K562 (cell line): ENCODE results near the gene GATA6. TPM values are rescaled to one million over a fixed set of nuclear protein-coding genes. Genes with fewer than 3 reads are reported as not detected.

Experiments
- ATAC-seq: fragments of 200-7000 bp; cut with Tn5 transposase; 3 replicates; pipeline ENCODE4 v1.9.1; 2020; ENCODE audit warnings: moderate library complexity
- BruUV-seq: library from RNA; stranded (reverse); fragments of 400-500 nt; replicated peaks from 2 replicates; lab custom pipeline; 2021; lab: Mats Ljungman, UMichigan
- CTCF ChIA-PET: fragments of 300-600 bp; formaldehyde crosslinking; extraction: SDS; loops from one replicate; lab custom pipeline; 2021; ENCODE audit warnings: low intra/inter-chr PET ratio; lab: Yijun Ruan, JAX
- POLR2A ChIA-PET: fragments of 300-600, 350-650 bp; sonication (Branson Sonifier 250); formaldehyde crosslinking; extraction: SDS; loops from one replicate; lab custom pipeline; 2021; ENCODE audit warnings: antibody characterized with exemption, inconsistent platforms; lab: Yijun Ruan, JAX
- DNase-seq, 4 experiments: peaks; one replicate each; pipeline versions ENCODE4 v3.0.0 to v3.0.0-alpha.2; 2011 to 2018; ENCODE audit warnings: low spot score in 3 of 4, mixed read lengths in 3 of 4; ENCODE audit errors: extremely low read depth in 1 of 4
- FAIRE-seq: peaks from 2 replicates; lab custom pipeline; 2011; peaks lifted over from hg19 to GRCh38; lab: Jason Lieb, UNC
- H2AFZ ChIP-seq: 2 replicates; pipeline ENCODE4 v1.6.0; 2011; ENCODE audit warnings: low read depth, low read length, control low read depth, inconsistent platforms
- H3K27ac ChIP-seq: fragments of 200-600 bp; 3 replicates; pipeline ENCODE4 v1.8.0; 2011; ENCODE audit warnings: low read depth, mild to moderate bottlenecking, control low read depth, inconsistent platforms, low read length, moderate library complexity, mixed read lengths; ENCODE audit errors: extremely low read depth
- H3K27me3 ChIP-seq, 2 experiments: fragments of 300-600 bp in 1 of 2; 2 replicates in 1 of 2; 3 replicates in 1 of 2; pipeline versions ENCODE4 v1.6.0 to v1.8.0; 2011; ENCODE audit warnings: inconsistent platforms in 2 of 2, low read length in 2 of 2, mild to moderate bottlenecking in 1 of 2, mixed read lengths in 1 of 2, moderate library complexity in 1 of 2; ENCODE audit not compliant: control insufficient read depth in 2 of 2, insufficient read depth in 2 of 2
- H3K36me3 ChIP-seq: fragments of 300-600 bp; 3 replicates; pipeline ENCODE4 v1.8.0; 2011; ENCODE audit warnings: mild to moderate bottlenecking, low read length, inconsistent platforms; ENCODE audit not compliant: control insufficient read depth, insufficient read depth
- H3K4me1 ChIP-seq, 2 experiments: fragments of 200-600 bp in 1 of 2; replicated peaks in 1 of 2; 2 replicates in 1 of 2; 3 replicates in 1 of 2; pipeline versions ENCODE4 v1.5.1 to v1.8.0; 2011; ENCODE audit warnings: inconsistent platforms in 2 of 2, low read length in 2 of 2, mild to moderate bottlenecking in 1 of 2, mixed read lengths in 1 of 2, moderate library complexity in 1 of 2; ENCODE audit not compliant: control insufficient read depth in 2 of 2, insufficient read depth in 2 of 2
- H3K4me2 ChIP-seq: 2 replicates; pipeline ENCODE4 v1.6.1; 2011; ENCODE audit warnings: low read length, control low read depth, inconsistent platforms, mixed read lengths; ENCODE audit not compliant: insufficient read depth
- H3K4me3 ChIP-seq: fragments of 200-600 bp; sonication (generic), shearing (Covaris generic); 2 replicates; pipeline ENCODE4 v1.5.1; 2016; ENCODE audit warnings: control low read depth, inconsistent platforms
- H3K79me2 ChIP-seq: fragments of 200-600 bp; 3 replicates; pipeline ENCODE4 v1.8.0; 2011; ENCODE audit warnings: low read length, inconsistent platforms; ENCODE audit not compliant: control insufficient read depth, insufficient read depth
- H3K9ac ChIP-seq, 2 experiments: 2 replicates each; pipeline versions ENCODE4 v1.6.0 to v1.6.1; 2011; ENCODE audit warnings: low read depth in 2 of 2, low read length in 2 of 2, control low read depth in 1 of 2, inconsistent platforms in 1 of 2, mild to moderate bottlenecking in 1 of 2, mixed read lengths in 1 of 2; ENCODE audit not compliant: insufficient read depth in 1 of 2
- H3K9me1 ChIP-seq: one replicate; pipeline ENCODE4 v1.6.0; 2011; ENCODE audit warnings: inconsistent platforms, mild to moderate bottlenecking, low read length, moderate library complexity; ENCODE audit not compliant: control insufficient read depth, insufficient read depth
- H3K9me3 ChIP-seq: replicated peaks from 2 replicates; pipeline ENCODE4 v1.5.1; 2011; ENCODE audit warnings: low read depth, low read length, inconsistent platforms; ENCODE audit not compliant: control insufficient read depth, insufficient read depth
- H4K20me1 ChIP-seq: replicated peaks from 2 replicates; pipeline ENCODE4 v1.6.1; 2011; ENCODE audit warnings: low read length, inconsistent platforms, mixed read lengths; ENCODE audit not compliant: control insufficient read depth, insufficient read depth
- BCL6 ChIP-seq: fragments of 250-450 bp; sonication (Bioruptor Pico); IDR thresholded peaks from 2 replicates; pipeline ENCODE4 v1.4.0; 2020
- BDP1 ChIP-seq: IDR thresholded peaks from 3 replicates; pipeline ENCODE4 v1.6.1; 2011; ENCODE audit not compliant: insufficient read length, insufficient read depth
- FOXA1 ChIP-seq: fragments of 450-650 bp; IDR thresholded peaks from 2 replicates; pipeline ENCODE4 v1.6.1; 2016; ENCODE audit warnings: mild to moderate bottlenecking, borderline replicate concordance
- HNRNPK ChIP-seq: fragments of 200-400 bp; formaldehyde crosslinking; IDR thresholded peaks from one replicate; pipeline ENCODE4 v1.6.1; 2018; ENCODE audit warnings: mild to moderate bottlenecking, low read depth, low read length; ENCODE audit not compliant: poor library complexity, severe bottlenecking
- NEUROD1 ChIP-seq: fragments of 150-350 bp; IDR thresholded peaks from 2 replicates; pipeline ENCODE4 v1.6.1; 2014; ENCODE audit warnings: borderline replicate concordance, low read length, low read depth; ENCODE audit not compliant: partially characterized antibody
- NFATC3 ChIP-seq: fragments of 450-650 bp; IDR thresholded peaks from 2 replicates; pipeline ENCODE4 v1.6.1; 2017; ENCODE audit warnings: mild to moderate bottlenecking
- NUFIP1 ChIP-seq: fragments of 450-650 bp; IDR thresholded peaks from 2 replicates; pipeline ENCODE4 v1.6.1; 2018; ENCODE audit not compliant: partially characterized antibody
- SP1 ChIP-seq: sonication (generic); formaldehyde crosslinking; IDR thresholded peaks from 2 replicates; pipeline ENCODE4 v1.8.1; 2022; ENCODE audit warnings: mild to moderate bottlenecking, missing genetic modification reagents
- ZNF507 ChIP-seq: conservative IDR thresholded peaks from 2 replicates; pipeline ENCODE4 v1.6.1; 2017; ENCODE audit warnings: missing genetic modification characterization, missing compliant biosample characterization
- WGBS: fragments of 100-300 bp; shearing (Covaris generic); methylation state at CpG from one replicate; pipeline ENCODE4 v1.1.6; 2016; ENCODE audit warnings: low coverage, mixed read lengths; ENCODE audit not compliant: insufficient coverage; ENCODE audit errors: missing lambda C conversion rate; 5-methylcytosine and 5-hydroxymethylcytosine counted together
- in situ Hi-C: fragments of 300-500 bp; cut with MboI; formaldehyde crosslinking; loops from 4 replicates; pipeline ENCODE4 v1.15.0; 2018; ENCODE audit warnings: inconsistent platforms, mixed read lengths
- intact Hi-C: fragments of 100-400 bp; cut with micrococcal nuclease; formaldehyde crosslinking; loops from 2 replicates; pipeline ENCODE4 v1.14.2; 2022
- polyA plus RNA-seq, 8 experiments: library from polyadenylated mRNA; depleted of rRNA in 4 of 8; stranded (reverse) in 5 of 8; unstranded in 3 of 8; fragments of >200 nt; fragmentation: Nextera tagmentation in 2 of 8; fragmentation: Illumina TruSeq in 1 of 8; extraction: Ambion mirVana in 2 of 8; extraction: Trizol in 1 of 8; gene quantifications; 2 replicates each; pipeline versions ENCODE4 v1.2.1 to v1.2.3, GENCODE V29; 2011 to 2014; ENCODE audit warnings: inconsistent platforms in 1 of 8, missing spikeins in 1 of 8
- total RNA-seq, 7 experiments: library from RNA; depleted of rRNA in 6 of 7; stranded (reverse); fragments of >200 nt in 6 of 7; fragmentation: Illumina TruSeq in 2 of 7; extraction: Trizol in 2 of 7; gene quantifications; 2 replicates each; pipeline versions ENCODE4 v1.2.1 to v1.2.3, GENCODE V29; 2011 to 2021; ENCODE audit warnings: low replicate concordance in 1 of 7
- TF ChIP-seq, protein P1 (sequence below): fragments of 250-450 bp; sonication (Bioruptor Pico); IDR thresholded peaks from 2 replicates; pipeline ENCODE4 v1.9.0; 2021; ENCODE audit warnings: mild to moderate bottlenecking, inconsistent platforms
- TF ChIP-seq, protein P2 (sequence below), 2 experiments: fragments of 450-650 bp in 1 of 2; sonication (generic) in 1 of 2; formaldehyde crosslinking in 1 of 2; IDR thresholded peaks; 2 replicates each; pipeline versions ENCODE4 v1.7.1 to v1.9.0; 2016 to 2022; ENCODE audit warnings: inconsistent platforms in 1 of 2, mild to moderate bottlenecking in 1 of 2, missing genetic modification reagents in 1 of 2

The GATA6 gene
- total and polyA plus RNA-seq, 9 of the 15 experiments (the other 6 are each of a cell fraction or from before 2014, with no cell fraction given) = 0.01 to 0.24 (median 0.16) TPM; not detected in 5

DNA sequence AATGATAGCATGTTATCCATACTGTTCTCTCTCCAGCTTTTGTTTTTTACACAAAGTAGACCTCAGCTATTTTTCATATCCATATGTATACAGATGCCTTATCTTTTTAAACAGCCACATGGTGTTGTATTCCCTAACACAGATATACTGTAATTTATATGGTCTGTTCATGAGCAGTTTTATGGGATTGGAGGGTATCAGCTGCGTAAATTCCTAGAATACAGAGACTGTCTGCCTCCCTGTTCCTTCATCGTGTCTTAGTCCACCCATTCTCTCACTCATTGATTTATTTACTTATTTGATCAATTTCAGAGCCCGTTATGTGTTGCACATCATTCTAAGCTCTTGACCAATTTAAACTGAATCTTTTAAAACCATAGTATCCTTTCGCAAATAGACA, 80.6 kb downstream of the GATA6 start:
- Histone ChIP-seq H3K9me1 (no peaks in the 10 kb centered on the region), H3K9me3 (no peaks in the 10 kb centered on the region), H3K27ac (no peak overlapping the region), H3K4me3 (no peak overlapping the region), H3K79me2 (no peaks in the 10 kb centered on the region), H4K20me1 (peaks cover 3% of the 10 kb centered on the region; the same call in 1 of the 2 replicates), H3K27me3 (peaks cover 41 to 50% of the 10 kb centered on the region in 2 experiments), H2AFZ (no peak overlapping the region), H3K4me2 (no peak overlapping the region), H3K36me3 (no peaks in the 10 kb centered on the region), H3K4me1 (no peaks in the 10 kb centered on the region), H3K9ac (no peak overlapping the region)
- WGBS = 1% methylated on average over 4 of the region's 4 CpGs
- intact Hi-C loops = no loop called here
- no TSS peak for BruUV-seq
- in situ Hi-C loops = no loop called here
- TF ChIP-seq, protein P1, sequence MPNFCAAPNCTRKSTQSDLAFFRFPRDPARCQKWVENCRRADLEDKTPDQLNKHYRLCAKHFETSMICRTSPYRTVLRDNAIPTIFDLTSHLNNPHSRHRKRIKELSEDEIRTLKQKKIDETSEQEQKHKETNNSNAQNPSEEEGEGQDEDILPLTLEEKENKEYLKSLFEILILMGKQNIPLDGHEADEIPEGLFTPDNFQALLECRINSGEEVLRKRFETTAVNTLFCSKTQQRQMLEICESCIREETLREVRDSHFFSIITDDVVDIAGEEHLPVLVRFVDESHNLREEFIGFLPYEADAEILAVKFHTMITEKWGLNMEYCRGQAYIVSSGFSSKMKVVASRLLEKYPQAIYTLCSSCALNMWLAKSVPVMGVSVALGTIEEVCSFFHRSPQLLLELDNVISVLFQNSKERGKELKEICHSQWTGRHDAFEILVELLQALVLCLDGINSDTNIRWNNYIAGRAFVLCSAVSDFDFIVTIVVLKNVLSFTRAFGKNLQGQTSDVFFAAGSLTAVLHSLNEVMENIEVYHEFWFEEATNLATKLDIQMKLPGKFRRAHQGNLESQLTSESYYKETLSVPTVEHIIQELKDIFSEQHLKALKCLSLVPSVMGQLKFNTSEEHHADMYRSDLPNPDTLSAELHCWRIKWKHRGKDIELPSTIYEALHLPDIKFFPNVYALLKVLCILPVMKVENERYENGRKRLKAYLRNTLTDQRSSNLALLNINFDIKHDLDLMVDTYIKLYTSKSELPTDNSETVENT (CRISPR knock-in tag) = no peak
- TF ChIP-seq, protein P2, sequence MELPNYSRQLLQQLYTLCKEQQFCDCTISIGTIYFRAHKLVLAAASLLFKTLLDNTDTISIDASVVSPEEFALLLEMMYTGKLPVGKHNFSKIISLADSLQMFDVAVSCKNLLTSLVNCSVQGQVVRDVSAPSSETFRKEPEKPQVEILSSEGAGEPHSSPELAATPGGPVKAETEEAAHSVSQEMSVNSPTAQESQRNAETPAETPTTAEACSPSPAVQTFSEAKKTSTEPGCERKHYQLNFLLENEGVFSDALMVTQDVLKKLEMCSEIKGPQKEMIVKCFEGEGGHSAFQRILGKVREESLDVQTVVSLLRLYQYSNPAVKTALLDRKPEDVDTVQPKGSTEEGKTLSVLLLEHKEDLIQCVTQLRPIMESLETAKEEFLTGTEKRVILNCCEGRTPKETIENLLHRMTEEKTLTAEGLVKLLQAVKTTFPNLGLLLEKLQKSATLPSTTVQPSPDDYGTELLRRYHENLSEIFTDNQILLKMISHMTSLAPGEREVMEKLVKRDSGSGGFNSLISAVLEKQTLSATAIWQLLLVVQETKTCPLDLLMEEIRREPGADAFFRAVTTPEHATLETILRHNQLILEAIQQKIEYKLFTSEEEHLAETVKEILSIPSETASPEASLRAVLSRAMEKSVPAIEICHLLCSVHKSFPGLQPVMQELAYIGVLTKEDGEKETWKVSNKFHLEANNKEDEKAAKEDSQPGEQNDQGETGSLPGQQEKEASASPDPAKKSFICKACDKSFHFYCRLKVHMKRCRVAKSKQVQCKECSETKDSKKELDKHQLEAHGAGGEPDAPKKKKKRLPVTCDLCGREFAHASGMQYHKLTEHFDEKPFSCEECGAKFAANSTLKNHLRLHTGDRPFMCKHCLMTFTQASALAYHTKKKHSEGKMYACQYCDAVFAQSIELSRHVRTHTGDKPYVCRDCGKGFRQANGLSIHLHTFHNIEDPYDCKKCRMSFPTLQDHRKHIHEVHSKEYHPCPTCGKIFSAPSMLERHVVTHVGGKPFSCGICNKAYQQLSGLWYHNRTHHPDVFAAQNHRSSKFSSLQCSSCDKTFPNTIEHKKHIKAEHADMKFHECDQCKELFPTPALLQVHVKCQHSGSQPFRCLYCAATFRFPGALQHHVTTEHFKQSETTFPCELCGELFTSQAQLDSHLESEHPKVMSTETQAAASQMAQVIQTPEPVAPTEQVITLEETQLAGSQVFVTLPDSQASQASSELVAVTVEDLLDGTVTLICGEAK (IDR thresholded peaks at IDR 0.05) = no peak
- TF ChIP-seq, protein P2 (CRISPR knock-in tag; IDR thresholded peaks at IDR 0.05) = no peak
- TF ChIP-seq FOXA1 (no peak), HNRNPK (no peak), ZNF507 (tag) (no peak), NEUROD1 (no peak), NUFIP1 (no peak), BDP1 (no peak), BCL6 (no peak), SP1 (CRISPR knock-in tag) (no peak), NFATC3 (no peak)
- no peak for DNase-seq
- POLR2A ChIA-PET = no interaction called here
- no peak for FAIRE-seq
- CTCF ChIA-PET = no interaction called here
- no peak for ATAC-seq
